GM19025 (cell line): Measurements from ENCODE around the gene DUXB.

Experiments used
- ATAC-seq: cut with Tn5 transposase; IDR thresholded peaks from one replicate; pipeline ENCODE4 v1.9.1; 2021; ENCODE audit warnings: mild to moderate bottlenecking, low read depth, moderate library complexity; ENCODE audit not compliant: unreplicated experiment

DUXB gene

GRCh38 chr16:75701361-75701760 lies at the start of gene DUXB:
DUXB (minus strand) TSS chr16:75701461; CDS start chr16:75701418, 43 bp downstream.
- ATAC-seq, result no peak

GRCh38 chr16:75750528-75750927 lies 49.3 kb upstream of the DUXB start:
- no peak for ATAC-seq

- ATAC-seq, result no peak
These were observed 45.1 kb upstream of the DUXB start for GRCh38 chr16:75746359-75746758.

- ATAC-seq, result no peak
These were observed 44.6 kb upstream of the DUXB start for GRCh38 chr16:75745823-75746222.

GRCh38 chr16:75745242-75745641 lies 44.0 kb upstream of the DUXB start:
- ATAC-seq, result no peak

GRCh38 chr16:75742424-75743047 lies 41.3 kb upstream of the DUXB start:
- ATAC-seq, result no peak

- no peak for ATAC-seq
These were observed 32.3 kb upstream of the DUXB start for GRCh38 chr16:75733305-75734211.

- ATAC-seq, result no peak
These were observed 31.6 kb upstream of the DUXB start for GRCh38 chr16:75732871-75733270.

GRCh38 chr16:75727221-75727620 lies 26.0 kb upstream of the DUXB start:
- ATAC-seq, result no peak

- no peak for ATAC-seq
These were observed 25.1 kb upstream of the DUXB start, which contains the start of gene CPHXL for GRCh38 chr16:75726390-75726789. CPHXL (minus strand) TSS chr16:75726490; CDS start chr16:75726442, 48 bp downstream.

- no peak for ATAC-seq
These were observed 17.2 kb upstream of the DUXB start for GRCh38 chr16:75718452-75718851.

GRCh38 chr16:75714661-75715060 lies 13.4 kb upstream of the DUXB start:
- ATAC-seq, result no peak

GRCh38 chr16:75710344-75710743 lies 9.1 kb upstream of the DUXB start:
- ATAC-seq, result no peak

- no peak for ATAC-seq
These were observed 2.0 kb upstream of the DUXB start for GRCh38 chr16:75703306-75703705.

GRCh38 chr16:75702242-75702641 lies 981 bp upstream of the DUXB start:
- ATAC-seq, result no peak

GRCh38 chr16:75697571-75697970 lies 3.7 kb downstream of the DUXB start:
- no peak for ATAC-seq

GRCh38 chr16:75695708-75696107 lies 5.6 kb downstream of the DUXB start:
- ATAC-seq, result no peak

- no peak for ATAC-seq
These were observed 13.9 kb downstream of the DUXB start for GRCh38 chr16:75687361-75687760.

- ATAC-seq, result no peak
These were observed 19.0 kb downstream of the DUXB start for GRCh38 chr16:75682308-75682707.

- no peak for ATAC-seq
These were observed 21.9 kb downstream of the DUXB start for GRCh38 chr16:75679366-75679765.

GRCh38 chr16:75676909-75677308 lies 24.4 kb downstream of the DUXB start, which contains the start of gene CPHXL2:
CPHXL2 (minus strand) TSS chr16:75677009; CDS start chr16:75676999, 10 bp downstream.
- ATAC-seq, result no peak

GRCh38 chr16:75667503-75667902 lies 33.8 kb downstream of the DUXB start:
- no peak for ATAC-seq
